HG02623 (cell line): ENCODE measurements around the gene PPP1R10.
"Not testable (repeated sequence)": the region's sequence is repeated elsewhere in the genome, so short reads cannot be mapped to it uniquely, and the experiment has no call there.

ENCODE experiments used
- ATAC-seq: cut with Tn5 transposase; IDR thresholded peaks from one replicate; pipeline ENCODE4 v1.9.1; 2021; ENCODE audit warnings: moderate library complexity; ENCODE audit not compliant: unreplicated experiment

PPP1R10 gene

GRCh38 chr6:30616811-30617564 lies at the start of gene PPP1R10:
Gene PPP1R10, minus strand, starts transcription at chr6:30617243. Its CDS starts 7,299 bp downstream, at chr6:30609944.
- ATAC-seq = peak; percentile 84

- ATAC-seq = not testable (repeated sequence)
These were observed 49.3 kb upstream of the PPP1R10 start for GRCh38 chr6:30666300-30666699.

- no peak for ATAC-seq
These were observed 48.1 kb upstream of the PPP1R10 start for GRCh38 chr6:30664994-30665767.

- ATAC-seq = not testable (repeated sequence)
These were observed 40.9 kb upstream of the PPP1R10 start for GRCh38 chr6:30657922-30658321.

GRCh38 chr6:30657454-30657853 lies 40.4 kb upstream of the PPP1R10 start:
- ATAC-seq = no peak

- ATAC-seq = no peak
These were observed 39.5 kb upstream of the PPP1R10 start for GRCh38 chr6:30656513-30656912.

GRCh38 chr6:30655743-30656094 lies 38.7 kb upstream of the PPP1R10 start:
- ATAC-seq = no peak

- no peak for ATAC-seq
These were observed 38.0 kb upstream of the PPP1R10 start for GRCh38 chr6:30654798-30655742.

GRCh38 chr6:30651143-30651542 lies 34.1 kb upstream of the PPP1R10 start:
- no peak for ATAC-seq

GRCh38 chr6:30647242-30648116 lies 30.4 kb upstream of the PPP1R10 start:
- ATAC-seq = peak; percentile 66

- ATAC-seq = peak; percentile 56
These were observed 29.6 kb upstream of the PPP1R10 start, which contains the start of gene C6orf136 for GRCh38 chr6:30646450-30647241. Gene C6orf136, plus strand, starts transcription at chr6:30647133. Its CDS starts 99 bp downstream, at chr6:30647232.

- ATAC-seq = no peak
These were observed 28.9 kb upstream of the PPP1R10 start for GRCh38 chr6:30645989-30646388.

- ATAC-seq = no peak
These were observed 27.7 kb upstream of the PPP1R10 start for GRCh38 chr6:30644769-30645168.

GRCh38 chr6:30643656-30644055 lies 26.6 kb upstream of the PPP1R10 start:
- ATAC-seq = no peak

GRCh38 chr6:30641048-30641447 lies 24.0 kb upstream of the PPP1R10 start:
- no peak for ATAC-seq

GRCh38 chr6:30640481-30640880 lies 23.4 kb upstream of the PPP1R10 start:
- no peak for ATAC-seq

GRCh38 chr6:30635834-30636233 lies 18.8 kb upstream of the PPP1R10 start:
- ATAC-seq = no peak

GRCh38 chr6:30626484-30627366 lies 9.7 kb upstream of the PPP1R10 start, which contains the start of gene ATAT1:
Gene ATAT1, plus strand, starts transcription at chr6:30626874.
- ATAC-seq = peak; percentile 60
